ENCODE data around the gene SERGEF.
A peak's percentile ranks its signal among the peaks of the same experiment; 100 is the strongest.

Gene SERGEF

GRCh38 chr11:17767301-17767885, 245.5 kb downstream of the SERGEF start:
- no peak overlapping the region for H3K4me3 ChIP-seq (ENCODE audit: low read length)
- no peak for TF ChIP-seq CTCF (conservative IDR thresholded peaks at IDR 0.05; ENCODE audit: low read depth, low read length)
- DNase-seq (ENCODE audit: low read depth) = no peak

- DNase-seq (ENCODE audit: low read depth) = no peak
- peak; percentile 11 for TF ChIP-seq CTCF (conservative IDR thresholded peaks at IDR 0.05; ENCODE audit: low read depth, low read length)
- H3K4me3 ChIP-seq (ENCODE audit: low read length) = no peak overlapping the region
Measured at GRCh38 chr11:17766590-17766989, 246.3 kb downstream of the SERGEF start.

- no peak overlapping the region for H3K4me3 ChIP-seq (ENCODE audit: low read length)
- DNase-seq (ENCODE audit: low read depth) = no peak
- TF ChIP-seq CTCF (conservative IDR thresholded peaks at IDR 0.05; ENCODE audit: low read depth, low read length) = no peak
Measured at GRCh38 chr11:17766073-17766359, 246.8 kb downstream of the SERGEF start.

GRCh38 chr11:17765356-17766072, 247.3 kb downstream of the SERGEF start:
- no peak for DNase-seq (ENCODE audit: low read depth)
- no peak overlapping the region for H3K4me3 ChIP-seq (ENCODE audit: low read length)
- no peak for TF ChIP-seq CTCF (conservative IDR thresholded peaks at IDR 0.05; ENCODE audit: low read depth, low read length)

- H3K4me3 ChIP-seq (ENCODE audit: low read length) = no peak overlapping the region
- TF ChIP-seq CTCF (conservative IDR thresholded peaks at IDR 0.05; ENCODE audit: low read depth, low read length) = no peak
- DNase-seq (ENCODE audit: low read depth) = no peak
Measured at GRCh38 chr11:17764446-17765218, 248.2 kb downstream of the SERGEF start.

- DNase-seq (ENCODE audit: low read depth) = no peak
- no peak overlapping the region for H3K4me3 ChIP-seq (ENCODE audit: low read length)
- no peak for TF ChIP-seq CTCF (conservative IDR thresholded peaks at IDR 0.05; ENCODE audit: low read depth, low read length)
Measured at GRCh38 chr11:17763703-17764102, 249.1 kb downstream of the SERGEF start.
